Stimulated activated naive CD8-positive, alpha-beta T cell treated with anti-CD3 and anti-CD28 coated beads, Interleukin-15, Interleukin-2, amounts not matched to agents 100 ng/mL and 50 ng/mL, for 24 hours (primary cell): ENCODE data around the gene IL1R2.
"Not testable (repeated sequence)": the region's sequence is repeated elsewhere in the genome, so short reads cannot be mapped to it uniquely, and the experiment has no call there.

Experiments used
- H3K27ac Mint-ChIP-seq: one replicate; pipeline ENCODE4 v1.8.0; 2021; ENCODE audit warnings: mild to moderate bottlenecking, mixed read lengths
- H3K27me3 Mint-ChIP-seq: one replicate; pipeline ENCODE4 v1.8.0; 2021; ENCODE audit warnings: mixed read lengths
- H3K36me3 Mint-ChIP-seq: one replicate; pipeline ENCODE4 v1.8.0; 2021; ENCODE audit warnings: low read depth, mixed read lengths
- H3K4me1 Mint-ChIP-seq: one replicate; pipeline ENCODE4 v1.8.0; 2021; ENCODE audit warnings: low read depth, mixed read lengths
- H3K4me3 Mint-ChIP-seq: one replicate; pipeline ENCODE4 v1.8.0; 2021; ENCODE audit warnings: mild to moderate bottlenecking, mixed read lengths
- H3K9me3 Mint-ChIP-seq: one replicate; pipeline ENCODE4 v1.8.0; 2021; ENCODE audit warnings: mixed read lengths

Gene IL1R2

GRCh38 chr2:102000813-102001766 is 9.3 kb downstream of the IL1R2 start:
- Mint-ChIP-seq H3K9me3 (no peaks in the 10 kb centered on the region), H3K4me3 (no peak overlapping the region)

GRCh38 chr2:102001767-102002142 is 10.0 kb downstream of the IL1R2 start:
- Mint-ChIP-seq H3K27me3 (peaks cover 3% of the 10 kb centered on the region), H3K9me3 (no peaks in the 10 kb centered on the region), H3K36me3 (no peaks in the 10 kb centered on the region), H3K4me1 (peaks cover 41% of the 10 kb centered on the region), H3K4me3 (no peak overlapping the region), H3K27ac (no peak overlapping the region)

More at GRCh38 chr2:102000813-102001766, 9.3 kb downstream of the IL1R2 start:
- H3K4me1 Mint-ChIP-seq = peaks cover 37% of the 10 kb centered on the region
- no peaks in the 10 kb centered on the region for H3K36me3 Mint-ChIP-seq
- peak overlapping the region; percentile 85 for H3K27ac Mint-ChIP-seq
- H3K27me3 Mint-ChIP-seq = peaks cover 3% of the 10 kb centered on the region

- Mint-ChIP-seq H3K27ac (no peak overlapping the region), H3K4me3 (no peak overlapping the region), H3K36me3 (no peaks in the 10 kb centered on the region), H3K9me3 (no peaks in the 10 kb centered on the region), H3K27me3 (peaks cover under 1% of the 10 kb centered on the region), H3K4me1 (peaks cover 41% of the 10 kb centered on the region)
Observed at GRCh38 chr2:102002228-102002627, 10.5 kb downstream of the IL1R2 start.

GRCh38 chr2:102002909-102003308 is 11.1 kb downstream of the IL1R2 start:
- not testable (repeated sequence) for H3K4me3 Mint-ChIP-seq, H3K27me3 Mint-ChIP-seq, H3K36me3 Mint-ChIP-seq, H3K27ac Mint-ChIP-seq, H3K9me3 Mint-ChIP-seq
- peaks cover 41% of the 10 kb centered on the region for H3K4me1 Mint-ChIP-seq

GRCh38 chr2:102003696-102004095 is 11.9 kb downstream of the IL1R2 start:
- Mint-ChIP-seq H3K4me3 (no peak overlapping the region), H3K27me3 (peaks cover 8% of the 10 kb centered on the region), H3K4me1 (peaks cover 36% of the 10 kb centered on the region), H3K27ac (no peak overlapping the region), H3K36me3 (no peaks in the 10 kb centered on the region), H3K9me3 (no peaks in the 10 kb centered on the region)

- Mint-ChIP-seq H3K4me1 (peaks cover 27% of the 10 kb centered on the region), H3K9me3 (no peaks in the 10 kb centered on the region), H3K36me3 (no peaks in the 10 kb centered on the region), H3K27me3 (peaks cover 8% of the 10 kb centered on the region), H3K4me3 (no peak overlapping the region), H3K27ac (no peak overlapping the region)
Observed at GRCh38 chr2:102004581-102004980, 12.8 kb downstream of the IL1R2 start.

GRCh38 chr2:102005449-102005848 is 13.7 kb downstream of the IL1R2 start:
- H3K4me1 Mint-ChIP-seq = peaks cover 20% of the 10 kb centered on the region
- H3K4me3 Mint-ChIP-seq = no peak overlapping the region
- H3K27me3 Mint-ChIP-seq = peaks cover 8% of the 10 kb centered on the region
- H3K9me3 Mint-ChIP-seq = no peaks in the 10 kb centered on the region
- no peak overlapping the region for H3K27ac Mint-ChIP-seq
- H3K36me3 Mint-ChIP-seq = no peaks in the 10 kb centered on the region

- peaks cover 20% of the 10 kb centered on the region for H3K4me1 Mint-ChIP-seq
- H3K27me3 Mint-ChIP-seq = peaks cover 12% of the 10 kb centered on the region
- H3K27ac Mint-ChIP-seq = no peak overlapping the region
- H3K4me3 Mint-ChIP-seq = no peak overlapping the region
- H3K9me3 Mint-ChIP-seq = no peaks in the 10 kb centered on the region
- H3K36me3 Mint-ChIP-seq = peaks cover 3% of the 10 kb centered on the region
Observed at GRCh38 chr2:102005989-102006885, 14.5 kb downstream of the IL1R2 start.

GRCh38 chr2:102006886-102007278 is 15.1 kb downstream of the IL1R2 start:
- Mint-ChIP-seq H3K27ac (no peak overlapping the region), H3K4me3 (no peak overlapping the region), H3K27me3 (peaks cover 12% of the 10 kb centered on the region), H3K4me1 (peaks cover 22% of the 10 kb centered on the region), H3K9me3 (peaks cover 5% of the 10 kb centered on the region), H3K36me3 (peaks cover 3% of the 10 kb centered on the region)

GRCh38 chr2:102008490-102008889 is 16.7 kb downstream of the IL1R2 start:
- Mint-ChIP-seq H3K36me3 (peaks cover 3% of the 10 kb centered on the region), H3K4me1 (peaks cover 36% of the 10 kb centered on the region), H3K9me3 (peaks cover 9% of the 10 kb centered on the region), H3K27me3 (peaks cover 12% of the 10 kb centered on the region), H3K4me3 (no peak overlapping the region), H3K27ac (no peak overlapping the region)

- Mint-ChIP-seq H3K9me3 (peaks cover 9% of the 10 kb centered on the region), H3K4me1 (peaks cover 47% of the 10 kb centered on the region), H3K27me3 (peaks cover 12% of the 10 kb centered on the region), H3K4me3 (no peak overlapping the region), H3K36me3 (peaks cover 3% of the 10 kb centered on the region), H3K27ac (no peak overlapping the region)
Observed at GRCh38 chr2:102009557-102009956, 17.8 kb downstream of the IL1R2 start.

GRCh38 chr2:102010902-102011301 is 19.1 kb downstream of the IL1R2 start:
- H3K27me3 Mint-ChIP-seq = peaks cover 12% of the 10 kb centered on the region
- no peak overlapping the region for H3K4me3 Mint-ChIP-seq
- peaks cover 47% of the 10 kb centered on the region for H3K4me1 Mint-ChIP-seq
- H3K36me3 Mint-ChIP-seq = peaks cover 3% of the 10 kb centered on the region
- H3K9me3 Mint-ChIP-seq = peaks cover 9% of the 10 kb centered on the region
- peak overlapping the region; percentile 23 for H3K27ac Mint-ChIP-seq

- peaks cover 41% of the 10 kb centered on the region for H3K4me1 Mint-ChIP-seq
- peaks cover 12% of the 10 kb centered on the region for H3K27me3 Mint-ChIP-seq
- no peak overlapping the region for H3K27ac Mint-ChIP-seq
- H3K36me3 Mint-ChIP-seq = peaks cover 3% of the 10 kb centered on the region
- H3K4me3 Mint-ChIP-seq = no peak overlapping the region
- peaks cover 9% of the 10 kb centered on the region for H3K9me3 Mint-ChIP-seq
Observed at GRCh38 chr2:102012061-102012614, 20.4 kb downstream of the IL1R2 start.

- Mint-ChIP-seq H3K9me3 (peaks cover 9% of the 10 kb centered on the region), H3K4me3 (no peak overlapping the region), H3K4me1 (peaks cover 41% of the 10 kb centered on the region), H3K27me3 (peaks cover 5% of the 10 kb centered on the region), H3K36me3 (peaks cover 3% of the 10 kb centered on the region), H3K27ac (peak overlapping the region; percentile 59)
Observed at GRCh38 chr2:102013206-102014040, 21.7 kb downstream of the IL1R2 start.
